ENCODE data around the gene ZBTB45. TPM values are rescaled to one million over a fixed set of nuclear protein-coding genes. Genes with fewer than 3 reads are reported as not detected.

ZBTB45 gene
- 10 to 100 TPM in 3 of 4 donors, 1 to 10 TPM in 1; 9.9 to 13.1 (median 11.1) TPM for total RNA-seq
- 7.0 TPM for polyA plus RNA-seq
- long read RNA-seq, donor 1, transcript ZBTB45-202 (3 exons, 2,541 nt): major isoform, 5 of 13 reads
- long read RNA-seq, donor 1, partial matches to known transcripts: 7 of 13 reads
- long read RNA-seq, donor 1, other reads (novel, unspliced or antisense): 0 of 13 reads
- long read RNA-seq, donor 2, partial matches to known transcripts: 1 of 5 reads
- long read RNA-seq, donor 2, other reads (novel, unspliced or antisense): 1 of 5 reads
- long read RNA-seq, donor 3, partial matches to known transcripts: 2 of 3 reads
- long read RNA-seq, donor 3, other reads (novel, unspliced or antisense): 0 of 3 reads
- long read RNA-seq, donor 4, partial matches to known transcripts: 4 of 8 reads
- long read RNA-seq, donor 4, other reads (novel, unspliced or antisense): 0 of 8 reads

GRCh38 chr19:58519355-58520256 lies at the start of gene ZBTB45:
TSS of gene ZBTB45 (minus strand) at chr19:58519810. CDS start at chr19:58517673, 2,137 bp downstream.
- intact Hi-C loops (cut with DNase I): no loop called here
- ATAC-seq: peak; percentile 91 to 92
- Histone ChIP-seq H3K9me3 (ENCODE audit: control insufficient read depth, low read length) (no peaks in the 10 kb centered on the region), H3K4me1 (ENCODE audit: control insufficient read depth, insufficient read depth, low read length) (peaks cover 3% of the 10 kb centered on the region), H3K27me3 (ENCODE audit: control insufficient read depth, insufficient read depth) (no peaks in the 10 kb centered on the region), H3K4me3 (ENCODE audit: low read length) (peak within 1 kb of the TSS; percentile 45), H3K27ac (ENCODE audit: low read length) (peak within 1 kb of the TSS; percentile 80)
- under 1% methylated on average over 87 of the region's 87 CpGs for WGBS
- DNase-seq: peak; percentile 93 to 96 (median 96)

DNA sequence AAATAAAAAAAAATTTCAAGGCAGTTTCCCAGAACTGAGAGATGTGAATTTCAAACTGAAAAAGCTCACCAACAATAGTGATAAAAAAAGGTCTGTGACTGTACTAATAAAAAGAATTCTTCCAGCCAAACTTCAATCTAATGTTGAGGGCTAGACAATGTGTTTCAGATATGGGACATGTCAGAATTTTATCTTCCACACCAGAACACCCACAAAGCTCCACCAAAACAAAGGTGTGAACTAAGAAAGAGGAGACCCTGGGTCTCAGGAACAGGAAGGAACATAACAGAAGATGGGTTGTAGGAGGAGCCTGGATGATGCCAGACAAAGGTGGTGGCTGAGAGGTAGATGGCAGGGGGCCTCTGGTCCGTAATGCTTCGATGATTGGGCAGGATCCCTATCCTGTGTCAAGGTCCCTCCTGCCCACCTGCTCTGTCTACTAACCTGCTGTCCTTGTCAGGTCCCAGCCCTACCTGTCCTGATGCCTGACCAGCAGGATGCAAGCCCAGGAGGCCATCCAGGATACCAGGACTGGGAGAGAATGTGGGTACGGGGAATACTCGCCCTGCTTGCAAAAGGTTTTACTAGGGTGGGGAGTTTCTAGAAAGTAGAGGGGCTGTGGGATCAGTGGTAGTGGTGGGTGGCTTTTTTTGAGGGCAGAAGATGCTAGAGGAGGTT lies 49.0 kb upstream of the ZBTB45 start:
- 93% methylated on average over 4 of the region's 4 CpGs for WGBS
- H3K27ac ChIP-seq (ENCODE audit: low read length): no peak overlapping the region
- H3K4me1 ChIP-seq (ENCODE audit: control insufficient read depth, insufficient read depth, low read length): peaks cover 3% of the 10 kb centered on the region
- intact Hi-C loops (cut with DNase I): no loop called here
- ATAC-seq (no peak), DNase-seq (peak in 1 of 3 donors; percentile 11)
- no peak overlapping the region for H3K4me3 ChIP-seq (ENCODE audit: low read length)
- H3K9me3 ChIP-seq (ENCODE audit: control insufficient read depth, low read length): no peaks in the 10 kb centered on the region
- no peaks in the 10 kb centered on the region for H3K27me3 ChIP-seq (ENCODE audit: control insufficient read depth, insufficient read depth)

GRCh38 chr19:58566989-58567388 lies 47.4 kb upstream of the ZBTB45 start:
- WGBS: 94% methylated on average over 5 of the region's 5 CpGs
- Histone ChIP-seq H3K4me1 (ENCODE audit: control insufficient read depth, insufficient read depth, low read length) (peaks cover 8% of the 10 kb centered on the region), H3K4me3 (ENCODE audit: low read length) (no peak overlapping the region), H3K27ac (ENCODE audit: low read length) (no peak overlapping the region), H3K27me3 (ENCODE audit: control insufficient read depth, insufficient read depth) (no peaks in the 10 kb centered on the region), H3K9me3 (ENCODE audit: control insufficient read depth, low read length) (no peaks in the 10 kb centered on the region)
- DNase-seq (peak in 1 of 3 donors; percentile 27), ATAC-seq (no peak)
- intact Hi-C loops (cut with DNase I): no loop called here

DNA sequence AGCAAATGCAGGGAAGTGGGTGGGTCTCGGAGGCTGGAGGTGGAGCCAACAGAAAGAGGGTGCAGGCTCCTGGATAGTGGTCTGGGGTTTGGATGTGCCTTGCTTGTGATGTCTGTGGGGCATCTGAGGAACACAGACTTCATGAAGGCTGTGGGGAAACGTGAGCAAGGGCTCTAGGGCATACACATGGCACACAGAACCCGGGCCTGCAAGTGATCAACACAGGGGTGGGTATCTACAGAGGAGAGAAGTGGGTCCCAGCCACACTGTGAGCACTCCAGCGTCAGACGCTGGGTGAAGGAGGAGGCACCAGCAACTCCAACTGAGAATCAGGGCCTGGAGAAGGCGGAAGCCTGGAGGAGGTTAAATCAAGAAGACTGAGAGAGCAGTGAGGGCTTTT lies 44.2 kb upstream of the ZBTB45 start:
- H3K27ac ChIP-seq (ENCODE audit: low read length): no peak overlapping the region
- DNase-seq (peak in 1 of 3 donors; percentile 28), ATAC-seq (no peak)
- H3K27me3 ChIP-seq (ENCODE audit: control insufficient read depth, insufficient read depth): no peaks in the 10 kb centered on the region
- no peaks in the 10 kb centered on the region for H3K9me3 ChIP-seq (ENCODE audit: control insufficient read depth, low read length)
- no peak overlapping the region for H3K4me3 ChIP-seq (ENCODE audit: low read length)
- H3K4me1 ChIP-seq (ENCODE audit: control insufficient read depth, insufficient read depth, low read length): peaks cover 10% of the 10 kb centered on the region
- intact Hi-C loops (cut with DNase I): no loop called here
- WGBS: 73% methylated on average over 6 of the region's 6 CpGs

DNA sequence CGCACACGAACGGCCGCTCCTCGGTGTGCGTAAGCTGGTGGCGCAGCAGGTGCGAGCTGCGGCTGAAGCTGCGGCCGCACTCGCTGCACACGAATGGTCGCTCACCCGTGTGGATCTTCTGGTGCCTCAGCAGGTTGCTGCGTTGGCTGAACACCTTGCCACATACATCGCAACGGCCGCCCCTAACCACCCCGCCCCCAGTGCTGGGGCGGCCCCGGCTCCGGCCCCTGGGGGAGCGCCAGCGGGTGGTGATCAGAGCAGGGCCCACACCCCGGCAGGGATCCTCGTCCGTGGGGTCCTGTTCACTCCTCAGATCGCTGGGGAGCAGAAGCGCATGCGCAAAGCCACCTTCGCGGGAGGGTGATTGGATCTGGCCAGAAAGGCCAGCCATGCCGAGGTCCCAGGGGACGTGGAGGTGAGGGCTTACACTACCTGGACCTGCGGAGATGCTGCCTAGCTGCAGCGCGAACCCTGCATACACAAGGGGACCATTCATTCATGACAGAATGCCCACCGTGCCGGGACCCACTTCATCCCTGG lies 43.5 kb upstream of the ZBTB45 start:
- no peak overlapping the region for H3K27ac ChIP-seq (ENCODE audit: low read length)
- H3K9me3 ChIP-seq (ENCODE audit: control insufficient read depth, low read length): no peaks in the 10 kb centered on the region
- 5% methylated on average over 40 of the region's 40 CpGs for WGBS
- no peak overlapping the region for H3K4me3 ChIP-seq (ENCODE audit: low read length)
- DNase-seq: peak in 2 of 3 donors; percentile 72 to 80
- peaks cover 10% of the 10 kb centered on the region for H3K4me1 ChIP-seq (ENCODE audit: control insufficient read depth, insufficient read depth, low read length)
- ATAC-seq: no peak
- intact Hi-C loops (cut with DNase I): no loop called here
- no peaks in the 10 kb centered on the region for H3K27me3 ChIP-seq (ENCODE audit: control insufficient read depth, insufficient read depth)

- intact Hi-C loops (cut with DNase I): no loop called here
- DNase-seq (peak in 2 of 3 donors; percentile 77 to 83), ATAC-seq (no peak)
- Histone ChIP-seq H3K4me3 (ENCODE audit: low read length) (peak overlapping the region; percentile 4), H3K27me3 (ENCODE audit: control insufficient read depth, insufficient read depth) (no peaks in the 10 kb centered on the region), H3K27ac (ENCODE audit: low read length) (no peak overlapping the region), H3K4me1 (ENCODE audit: control insufficient read depth, insufficient read depth, low read length) (peaks cover 10% of the 10 kb centered on the region), H3K9me3 (ENCODE audit: control insufficient read depth, low read length) (no peaks in the 10 kb centered on the region)
- 5% methylated on average over 107 of the region's 107 CpGs for WGBS
These were observed 42.8 kb upstream of the ZBTB45 start for GRCh38 chr19:58562122-58563033.

GRCh38 chr19:58561373-58562121 lies 41.9 kb upstream of the ZBTB45 start:
- intact Hi-C loops (cut with DNase I): no loop called here
- Histone ChIP-seq H3K9me3 (ENCODE audit: control insufficient read depth, low read length) (no peaks in the 10 kb centered on the region), H3K4me1 (ENCODE audit: control insufficient read depth, insufficient read depth, low read length) (peaks cover 14% of the 10 kb centered on the region), H3K27me3 (ENCODE audit: control insufficient read depth, insufficient read depth) (no peaks in the 10 kb centered on the region), H3K27ac (ENCODE audit: low read length) (no peak overlapping the region), H3K4me3 (ENCODE audit: low read length) (no peak overlapping the region)
- 55% methylated on average over 16 of the region's 16 CpGs for WGBS
- ATAC-seq: no peak
- no peak for DNase-seq

- no peak for DNase-seq
- intact Hi-C loops (cut with DNase I): no loop called here
- no peaks in the 10 kb centered on the region for H3K9me3 ChIP-seq (ENCODE audit: control insufficient read depth, low read length)
- H3K27me3 ChIP-seq (ENCODE audit: control insufficient read depth, insufficient read depth): no peaks in the 10 kb centered on the region
- ATAC-seq: no peak
- no peak overlapping the region for H3K4me3 ChIP-seq (ENCODE audit: low read length)
- peaks cover 14% of the 10 kb centered on the region for H3K4me1 ChIP-seq (ENCODE audit: control insufficient read depth, insufficient read depth, low read length)
- no peak overlapping the region for H3K27ac ChIP-seq (ENCODE audit: low read length)
These were observed 41.3 kb upstream of the ZBTB45 start for GRCh38 chr19:58560921-58561320.

GRCh38 chr19:58560007-58560887 lies 40.6 kb upstream of the ZBTB45 start:
- H3K27ac ChIP-seq (ENCODE audit: low read length): peak overlapping the region; percentile 26
- 81% methylated on average over 8 of the region's 8 CpGs for WGBS
- peak in 1 of 3 donors; percentile 55 for DNase-seq

More at GRCh38 chr19:58560007-58560887, 40.6 kb upstream of the ZBTB45 start:
- no peaks in the 10 kb centered on the region for H3K9me3 ChIP-seq (ENCODE audit: control insufficient read depth, low read length)
- no peak for ATAC-seq
- H3K4me3 ChIP-seq (ENCODE audit: low read length): peak overlapping the region; percentile 74
- peaks cover 16% of the 10 kb centered on the region for H3K4me1 ChIP-seq (ENCODE audit: control insufficient read depth, insufficient read depth, low read length)
- no peaks in the 10 kb centered on the region for H3K27me3 ChIP-seq (ENCODE audit: control insufficient read depth, insufficient read depth)
- intact Hi-C loops (cut with DNase I): no loop called here
